OCI-LY7 (cell line): Measurements from ENCODE around the gene PRMT1. TPM values are rescaled to one million over a fixed set of nuclear protein-coding genes. Genes with fewer than 3 reads are reported as not detected.

ENCODE experiments used
- BruUV-seq: library from RNA; stranded (reverse); fragments of 400-500 nt; replicated peaks from 2 replicates; lab custom pipeline; 2021; lab: Mats Ljungman, UMichigan
- CTCF ChIA-PET: fragments of 300-600 bp; sonication (Branson Sonifier 250); formaldehyde crosslinking; loops from one replicate; lab custom pipeline; 2022; ENCODE audit warnings: antibody characterized with exemption; ENCODE audit not compliant: unreplicated experiment; lab: Charles Lee
- POLR2A ChIA-PET: fragments of 300-600 bp; sonication (Branson Sonifier 250); formaldehyde crosslinking; loops from one replicate; lab custom pipeline; 2022; ENCODE audit warnings: antibody characterized with exemption; lab: Charles Lee
- DNase-seq: peaks from one replicate; pipeline ENCODE4 v3.0.0-alpha.2; 2015; ENCODE audit warnings: low spot score
- H2AFZ ChIP-seq: fragments of 200-600 bp; sonication (generic), shearing (Covaris generic); 2 replicates; pipeline ENCODE4 v1.6.1; 2014; ENCODE audit warnings: mild to moderate bottlenecking, antibody characterized with exemption, low read length, moderate library complexity
- H3K27ac ChIP-seq: fragments of 200-600 bp; sonication (generic); 2 replicates; pipeline ENCODE4 v1.5.1; 2014; ENCODE audit warnings: mixed run types, low read depth, mild to moderate bottlenecking, moderate library complexity, low read length, inconsistent platforms; ENCODE audit not compliant: poor library complexity, severe bottlenecking
- H3K36me3 ChIP-seq: fragments of 200-600 bp; sonication (generic); 2 replicates; pipeline ENCODE4 v1.6.1; 2014; ENCODE audit warnings: mild to moderate bottlenecking, antibody characterized with exemption, low read length, moderate library complexity, mixed read lengths; ENCODE audit not compliant: insufficient read depth
- H3K4me1 ChIP-seq: fragments of 200-600 bp; sonication (generic); 2 replicates; pipeline ENCODE4 v1.5.1; 2014; ENCODE audit warnings: mild to moderate bottlenecking, low read length; ENCODE audit not compliant: insufficient read depth, poor library complexity, severe bottlenecking
- H3K4me2 ChIP-seq: fragments of 200-600 bp; sonication (generic); 2 replicates; pipeline ENCODE4 v1.6.1; 2014; ENCODE audit warnings: mild to moderate bottlenecking, low read length
- H3K4me3 ChIP-seq: fragments of 200-600 bp; sonication (generic); 2 replicates; pipeline ENCODE4 v1.5.1; 2014; ENCODE audit warnings: mild to moderate bottlenecking, low read depth, low read length; ENCODE audit not compliant: poor library complexity, severe bottlenecking
- H3K79me2 ChIP-seq: fragments of 200-600 bp; sonication (generic); 2 replicates; pipeline ENCODE4 v1.6.1; 2016; ENCODE audit warnings: low read depth, mild to moderate bottlenecking, low read length, moderate library complexity, mixed read lengths; ENCODE audit not compliant: insufficient read depth
- H3K9me2 ChIP-seq: fragments of 200-600 bp; sonication (generic); 2 replicates; pipeline ENCODE4 v1.6.1; 2016; ENCODE audit warnings: mild to moderate bottlenecking, low read length, mixed read lengths; ENCODE audit not compliant: insufficient read depth
- H3K9me3 ChIP-seq: fragments of 200-600 bp; sonication (generic); 2 replicates; pipeline ENCODE4 v1.6.1; 2014; ENCODE audit warnings: mild to moderate bottlenecking, mixed run types, low read length, mixed read lengths
- H4K20me1 ChIP-seq: fragments of 200-600 bp; sonication (generic); 2 replicates; pipeline ENCODE4 v1.6.1; 2014; ENCODE audit warnings: mild to moderate bottlenecking, antibody characterized with exemption, low read length, moderate library complexity, mixed read lengths; ENCODE audit not compliant: insufficient read depth
- CTCF ChIP-seq: fragments of 200-600 bp; sonication (generic); conservative IDR thresholded peaks from 2 replicates; pipeline ENCODE4 v1.5.1; 2014; ENCODE audit warnings: mild to moderate bottlenecking, antibody characterized with exemption, low read length, moderate library complexity, mixed read lengths
- EZH2phosphoT487 ChIP-seq: fragments of 200-600 bp; sonication (generic); IDR thresholded peaks from 2 replicates; pipeline ENCODE4 v1.6.1; 2018; ENCODE audit warnings: low read depth, borderline replicate concordance, mild to moderate bottlenecking, mixed run types, antibody characterized with exemption, low read length, moderate library complexity, mixed read lengths
- intact Hi-C: fragments of 100-400 bp; cut with micrococcal nuclease; formaldehyde crosslinking; loops from one replicate; pipeline ENCODE4 v1.10.0; 2022; ENCODE audit not compliant: unreplicated experiment
- microRNA-seq: library from miRNA; unstranded; fragments of <30 nt; microRNA quantifications from one replicate; pipeline ENCODE4 v1.2.0, GENCODE V29; 2022; ENCODE audit warnings: borderline replicate concordance
- small RNA-seq: library from RNA; depleted of rRNA; stranded (forward); fragments of <200 nt; gene quantifications from one replicate; pipeline ENCODE3, GENCODE V24; 2014
- total RNA-seq, 2 experiments: library from RNA; depleted of rRNA in 1 of 2; stranded (reverse); fragments of >200 nt in 1 of 2; shearing (Covaris generic) in 1 of 2; gene quantifications; 2 replicates each; pipeline ENCODE4 v1.2.3, GENCODE V29; 2014 to 2022

The PRMT1 gene
- total RNA-seq, 2 experiments from 2014 or later: 266 to 403 TPM

DNA sequence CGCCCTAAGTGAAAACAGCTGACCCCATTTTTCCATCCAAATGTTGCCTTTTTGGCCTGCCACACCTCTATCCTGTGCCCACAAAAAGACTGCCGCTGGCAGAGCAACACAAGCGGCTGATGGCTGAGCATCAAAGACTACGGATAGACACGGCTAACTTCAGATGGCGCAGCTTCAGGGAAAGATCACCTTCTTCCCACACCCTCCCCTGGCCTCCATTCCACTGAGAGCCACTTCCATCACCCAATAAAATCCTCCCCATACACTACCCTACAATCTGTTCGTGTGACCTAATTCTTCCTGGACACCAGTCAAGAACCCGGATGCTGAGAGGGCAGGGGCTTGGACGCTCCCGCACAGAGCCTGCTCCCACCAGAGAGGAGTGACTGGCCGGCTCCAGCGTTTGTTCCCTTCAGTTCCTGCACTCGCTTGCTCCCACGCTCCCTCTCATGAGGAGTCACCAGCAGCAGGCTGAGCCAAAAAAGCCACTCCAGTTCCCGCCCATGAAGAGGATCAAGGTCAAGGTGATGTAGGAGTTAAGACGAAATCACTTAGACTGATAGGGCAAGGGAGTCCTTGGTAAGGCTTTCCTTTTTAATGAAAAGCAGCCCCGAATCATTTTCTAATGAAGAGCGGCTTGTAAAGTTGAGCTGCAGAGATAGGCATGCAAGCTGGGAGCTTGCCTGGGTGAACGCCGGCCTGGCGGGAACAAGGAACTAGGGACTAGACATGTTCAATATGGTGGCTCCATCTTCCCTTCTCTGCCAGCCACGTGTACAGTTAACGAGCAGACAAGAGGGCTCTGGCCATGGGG, 50.4 kb downstream of the PRMT1 start:
- Histone ChIP-seq H4K20me1 (no peaks in the 10 kb centered on the region), H3K4me1 (no peaks in the 10 kb centered on the region), H3K4me2 (no peak overlapping the region), H3K4me3 (no peak overlapping the region), H3K36me3 (no peaks in the 10 kb centered on the region), H3K27ac (no peak overlapping the region), H2AFZ (no peak overlapping the region), H3K9me2 (no peaks in the 10 kb centered on the region), H3K79me2 (no peaks in the 10 kb centered on the region), H3K9me3 (no peaks in the 10 kb centered on the region)
- ChIA-PET CTCF (no interaction called here), POLR2A (no interaction called here)
- TF ChIP-seq CTCF: no peak
- TF ChIP-seq EZH2phosphoT487: no peak
- DNase-seq: no peak
- BruUV-seq: no TSS peak
- intact Hi-C loops: no loop called here

DNA sequence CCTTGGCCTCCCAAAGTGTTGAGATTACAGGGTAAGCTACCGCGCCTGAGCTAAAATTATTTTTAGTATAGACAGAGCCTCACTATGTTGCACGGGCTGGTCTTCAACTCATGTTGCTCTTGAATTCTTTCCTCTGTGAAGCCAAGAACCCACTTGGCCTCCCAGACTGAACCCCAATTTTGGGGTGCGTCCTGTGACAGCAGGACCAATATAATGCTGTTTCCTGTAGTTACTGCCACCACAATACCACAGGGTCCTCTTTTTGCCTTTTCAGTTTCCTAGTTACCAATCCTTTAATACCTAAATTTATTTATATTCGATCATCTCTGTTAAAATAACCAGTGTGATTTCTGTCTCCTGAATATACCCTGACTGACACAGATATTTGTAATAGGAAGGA, 53.1 kb downstream of the PRMT1 start:
- intact Hi-C loops: no loop called here
- no peak overlapping the region for H2AFZ ChIP-seq
- H3K36me3 ChIP-seq: no peaks in the 10 kb centered on the region
- H3K79me2 ChIP-seq: no peaks in the 10 kb centered on the region
- H3K9me3 ChIP-seq: no peaks in the 10 kb centered on the region
- ChIA-PET CTCF (no interaction called here), POLR2A (interaction anchor here (0.6 kb wide), 1 partner anchor 92 kb away, joined by 5 read pairs; no protein-coding TSS in a partner anchor)
- DNase-seq: no peak
- TF ChIP-seq CTCF (no peak), EZH2phosphoT487 (no peak)
- no peaks in the 10 kb centered on the region for H4K20me1 ChIP-seq
- no peak overlapping the region for H3K27ac ChIP-seq
- H3K4me3 ChIP-seq: no peak overlapping the region
- H3K9me2 ChIP-seq: no peaks in the 10 kb centered on the region
- H3K4me2 ChIP-seq: no peak overlapping the region
- no peaks in the 10 kb centered on the region for H3K4me1 ChIP-seq
- no TSS peak for BruUV-seq

Small RNA genes lying within 50 kb of the gene (microRNA-seq; reads per million reads assigned to microRNA genes)
- not detected for gene MIR5088

Small RNA genes lying within 50 kb of the gene (small RNA-seq; reads per million reads assigned to genes)
- 0.42 reads per million for gene MIR5088

Other genes with a start within 250 kb of the PRMT1 start
- 0.13 and 1.3 TPM in 2 replicates for gene SLC17A7, start 235.7 kb upstream of the PRMT1 start, total RNA-seq (2014; rRNA removed; shearing (Covaris generic))
- 1.3 and 1.5 TPM in 2 replicates for gene SLC17A7, start 235.7 kb upstream of the PRMT1 start, total RNA-seq (2022)
- gene PIH1D1, start 225.5 kb upstream of the PRMT1 start, total RNA-seq (2014; rRNA removed; shearing (Covaris generic)): 114 and 117 TPM in 2 replicates
- 93.2 and 95.5 TPM in 2 replicates for gene PIH1D1, start 225.5 kb upstream of the PRMT1 start, total RNA-seq (2022)
- gene ALDH16A1, start 224.0 kb upstream of the PRMT1 start, total RNA-seq (2014; rRNA removed; shearing (Covaris generic)): 39.5 and 55.4 TPM in 2 replicates
- 26.0 and 30.6 TPM in 2 replicates for gene ALDH16A1, start 224.0 kb upstream of the PRMT1 start, total RNA-seq (2022)
- 8.2 and 10.1 TPM in 2 replicates for gene FLT3LG, start 203.1 kb upstream of the PRMT1 start, total RNA-seq (2014; rRNA removed; shearing (Covaris generic))
- gene FLT3LG, start 203.1 kb upstream of the PRMT1 start, total RNA-seq (2022): 8.4 and 11.7 TPM in 2 replicates
- gene RPL13A, start 189.7 kb upstream of the PRMT1 start, total RNA-seq (2014; rRNA removed; shearing (Covaris generic)): 6,720 and 8,461 TPM in 2 replicates
- gene RPL13A, start 189.7 kb upstream of the PRMT1 start, total RNA-seq (2022): 2,999 and 3,606 TPM in 2 replicates
- 6,180 and 6,539 TPM in 2 replicates for gene RPS11, start 180.8 kb upstream of the PRMT1 start, total RNA-seq (2014; rRNA removed; shearing (Covaris generic))
- 2,366 and 2,673 TPM in 2 replicates for gene RPS11, start 180.8 kb upstream of the PRMT1 start, total RNA-seq (2022)
- gene FCGRT, start 164.6 kb upstream of the PRMT1 start, total RNA-seq (2014; rRNA removed; shearing (Covaris generic)): 19.4 and 20.9 TPM in 2 replicates
- 10.7 and 11.6 TPM in 2 replicates for gene FCGRT, start 164.6 kb upstream of the PRMT1 start, total RNA-seq (2022)
- gene RCN3, start 149.3 kb upstream of the PRMT1 start, total RNA-seq (2014; rRNA removed; shearing (Covaris generic)): 0.77 and 1.4 TPM in 2 replicates
- 1.3 and 2.1 TPM in 2 replicates for gene RCN3, start 149.3 kb upstream of the PRMT1 start, total RNA-seq (2022)
- 74.7 and 84.0 TPM in 2 replicates for gene NOSIP, start 96.7 kb upstream of the PRMT1 start, total RNA-seq (2014; rRNA removed; shearing (Covaris generic))
- gene NOSIP, start 96.7 kb upstream of the PRMT1 start, total RNA-seq (2022): 35.1 and 42.7 TPM in 2 replicates
- gene PRRG2, start 96.0 kb upstream of the PRMT1 start, total RNA-seq (2014; rRNA removed; shearing (Covaris generic)): 2.7 and 4.7 TPM in 2 replicates
- 2.4 TPM in 2 replicates for gene PRRG2, start 96.0 kb upstream of the PRMT1 start, total RNA-seq (2022)
- gene PRR12, start 86.1 kb upstream of the PRMT1 start, total RNA-seq (2014; rRNA removed; shearing (Covaris generic)): 5.1 and 6.5 TPM in 2 replicates
- gene PRR12, start 86.1 kb upstream of the PRMT1 start, total RNA-seq (2022): 32.8 and 40.0 TPM in 2 replicates
- gene RRAS, start 37.1 kb upstream of the PRMT1 start, total RNA-seq (2014; rRNA removed; shearing (Covaris generic)): 3.4 and 4.7 TPM in 2 replicates
- 5.4 and 5.5 TPM in 2 replicates for gene RRAS, start 37.1 kb upstream of the PRMT1 start, total RNA-seq (2022)
- gene SCAF1, start 35.1 kb upstream of the PRMT1 start, total RNA-seq (2014; rRNA removed; shearing (Covaris generic)): 12.4 and 15.0 TPM in 2 replicates
- gene SCAF1, start 35.1 kb upstream of the PRMT1 start, total RNA-seq (2022): 43.4 and 44.0 TPM in 2 replicates
- 116 and 117 TPM in 2 replicates for gene IRF3, start 11.4 kb upstream of the PRMT1 start, total RNA-seq (2014; rRNA removed; shearing (Covaris generic))
- gene IRF3, start 11.4 kb upstream of the PRMT1 start, total RNA-seq (2022): 96.6 and 98.5 TPM in 2 replicates
- gene BCL2L12, start 11.3 kb upstream of the PRMT1 start, total RNA-seq (2014; rRNA removed; shearing (Covaris generic)): 38.9 and 41.3 TPM in 2 replicates
- gene BCL2L12, start 11.3 kb upstream of the PRMT1 start, total RNA-seq (2022): 65.4 and 75.5 TPM in 2 replicates
- gene ADM5, start 12.3 kb downstream of the PRMT1 start, total RNA-seq (2014; rRNA removed; shearing (Covaris generic)): 11.8 and 16.5 TPM in 2 replicates
- gene ADM5, start 12.3 kb downstream of the PRMT1 start, total RNA-seq (2022): 15.3 and 17.9 TPM in 2 replicates
- gene CPT1C, start 13.8 kb downstream of the PRMT1 start, total RNA-seq (2014; rRNA removed; shearing (Covaris generic)): 0.23 and 0.95 TPM in 2 replicates
- gene CPT1C, start 13.8 kb downstream of the PRMT1 start, total RNA-seq (2022): 0.86 and 2.6 TPM in 2 replicates
- not detected in 2 replicates for gene TSKS, start 86.0 kb downstream of the PRMT1 start, total RNA-seq (2014; rRNA removed; shearing (Covaris generic))
- gene TSKS, start 86.0 kb downstream of the PRMT1 start, total RNA-seq (2022): not detected in 2 replicates
- gene AP2A1, start 89.7 kb downstream of the PRMT1 start, total RNA-seq (2014; rRNA removed; shearing (Covaris generic)): 29.7 and 47.4 TPM in 2 replicates
- 46.9 and 50.4 TPM in 2 replicates for gene AP2A1, start 89.7 kb downstream of the PRMT1 start, total RNA-seq (2022)
- gene FUZ, start 136.0 kb downstream of the PRMT1 start, total RNA-seq (2014; rRNA removed; shearing (Covaris generic)): 33.6 and 35.1 TPM in 2 replicates
- 28.1 and 34.6 TPM in 2 replicates for gene FUZ, start 136.0 kb downstream of the PRMT1 start, total RNA-seq (2022)
- gene MED25, start 141.0 kb downstream of the PRMT1 start, total RNA-seq (2014; rRNA removed; shearing (Covaris generic)): 73.5 and 85.1 TPM in 2 replicates
- gene MED25, start 141.0 kb downstream of the PRMT1 start, total RNA-seq (2022): 111 and 146 TPM in 2 replicates
- gene PTOV1, start 173.9 kb downstream of the PRMT1 start, total RNA-seq (2014; rRNA removed; shearing (Covaris generic)): 101 and 124 TPM in 2 replicates
- gene PTOV1, start 173.9 kb downstream of the PRMT1 start, total RNA-seq (2022): 105 and 114 TPM in 2 replicates
- gene PNKP, start 190.3 kb downstream of the PRMT1 start, total RNA-seq (2014; rRNA removed; shearing (Covaris generic)): 65.4 and 90.9 TPM in 2 replicates
- 118 and 140 TPM in 2 replicates for gene PNKP, start 190.3 kb downstream of the PRMT1 start, total RNA-seq (2022)
- 7.3 TPM in 2 replicates for gene AKT1S1, start 200.1 kb downstream of the PRMT1 start, total RNA-seq (2014; rRNA removed; shearing (Covaris generic))
- gene AKT1S1, start 200.1 kb downstream of the PRMT1 start, total RNA-seq (2022): 19.8 and 21.2 TPM in 2 replicates
- 7.9 and 8.0 TPM in 2 replicates for gene TBC1D17, start 200.4 kb downstream of the PRMT1 start, total RNA-seq (2014; rRNA removed; shearing (Covaris generic))
- 24.0 and 31.1 TPM in 2 replicates for gene TBC1D17, start 200.4 kb downstream of the PRMT1 start, total RNA-seq (2022)
- 0.25 and 0.39 TPM in 2 replicates for gene IL4I1, start 219.6 kb downstream of the PRMT1 start, total RNA-seq (2014; rRNA removed; shearing (Covaris generic))
- gene IL4I1, start 219.6 kb downstream of the PRMT1 start, total RNA-seq (2022): 1.7 and 1.8 TPM in 2 replicates